HepG2 (cell line): ENCODE results near the gene PYCR2. TPM values are rescaled to one million over a fixed set of nuclear protein-coding genes. Genes with fewer than 3 reads are reported as not detected.

Experiments used
- AKNA ChIP-seq: sonication (generic); formaldehyde crosslinking; IDR thresholded peaks from 2 replicates; pipeline ENCODE4 v1.4.0; 2020; ENCODE audit warnings: missing genetic modification reagents, borderline replicate concordance
- ATF7-NPFF ChIP-seq: sonication (generic); formaldehyde crosslinking; IDR thresholded peaks from 2 replicates; pipeline ENCODE4 v1.8.1; 2023; ENCODE audit warnings: mild to moderate bottlenecking, low read depth, missing genetic modification reagents, moderate library complexity
- CHD4 ChIP-seq: fragments of 200-600 bp; sonication (generic); IDR thresholded peaks from 2 replicates; pipeline ENCODE4 v1.7.0; 2017; ENCODE audit warnings: mild to moderate bottlenecking, low read length, borderline replicate concordance
- FOXA1 ChIP-seq, 2 experiments: fragments of 450-650 bp in 1 of 2; sonication (generic) in 1 of 2; formaldehyde crosslinking in 1 of 2; IDR thresholded peaks; 2 replicates each; pipeline versions ENCODE4 v1.4.0 to v1.6.1; 2016 to 2020; ENCODE audit warnings: missing genetic modification reagents in 1 of 2
- GABPB1 ChIP-seq: IDR thresholded peaks from 2 replicates; pipeline ENCODE4 v1.6.1; 2016; ENCODE audit warnings: mild to moderate bottlenecking, missing genetic modification reagents, moderate library complexity, missing compliant biosample characterization
- HMG20B ChIP-seq: conservative IDR thresholded peaks from 2 replicates; pipeline ENCODE4 v1.6.1; 2016; ENCODE audit warnings: missing genetic modification reagents, missing compliant biosample characterization
- HNRNPH1 ChIP-seq: fragments of 200-400 bp; formaldehyde crosslinking; optimal IDR thresholded peaks from 2 replicates; pipeline ENCODE3; 2017; ENCODE audit warnings: mild to moderate bottlenecking, low read depth, low read length
- HNRNPUL1 ChIP-seq: fragments of 200-400 bp; formaldehyde crosslinking; IDR thresholded peaks from 2 replicates; pipeline ENCODE4 v1.6.1; 2017; ENCODE audit warnings: low read depth, mild to moderate bottlenecking, low read length, moderate library complexity
- MTF2 ChIP-seq: sonication (generic); formaldehyde crosslinking; IDR thresholded peaks from 2 replicates; pipeline ENCODE4 v1.5.0; 2020; ENCODE audit warnings: missing genetic modification reagents, borderline replicate concordance
- MXD1 ChIP-seq: sonication (generic); formaldehyde crosslinking; IDR thresholded peaks from 2 replicates; pipeline ENCODE4 v1.4.0; 2020; ENCODE audit warnings: mild to moderate bottlenecking, missing genetic modification reagents
- NR2F2 ChIP-seq: IDR thresholded peaks from 2 replicates; pipeline ENCODE4 v1.6.1; 2012; ENCODE audit warnings: low read depth, inconsistent platforms, borderline replicate concordance
- TMF1 ChIP-seq: sonication (generic); formaldehyde crosslinking; IDR thresholded peaks from 2 replicates; pipeline ENCODE4 v1.8.1; 2022; ENCODE audit warnings: low read depth, missing genetic modification reagents
- ZBTB7A ChIP-seq: sonication (generic); formaldehyde crosslinking; IDR thresholded peaks from 2 replicates; pipeline ENCODE4 v1.8.0; 2022; ENCODE audit warnings: mild to moderate bottlenecking, missing genetic modification reagents
- ZFP91 ChIP-seq: sonication (generic); formaldehyde crosslinking; IDR thresholded peaks from 2 replicates; pipeline ENCODE4 v1.9.0; 2022; ENCODE audit warnings: missing genetic modification reagents, mild to moderate bottlenecking, borderline replicate concordance
- ZFX ChIP-seq: sonication (generic); formaldehyde crosslinking; IDR thresholded peaks from 2 replicates; pipeline ENCODE4 v1.4.0; 2020; ENCODE audit warnings: mild to moderate bottlenecking, low read depth, missing genetic modification reagents, moderate library complexity
- ZMAT3 ChIP-seq: sonication (generic); formaldehyde crosslinking; conservative IDR thresholded peaks from 2 replicates; pipeline ENCODE4 v1.7.0; 2021; ENCODE audit warnings: missing genetic modification reagents
- ZMYM3 ChIP-seq: sonication (generic); formaldehyde crosslinking; IDR thresholded peaks from 2 replicates; pipeline ENCODE4 v1.5.1; 2020; ENCODE audit warnings: mild to moderate bottlenecking, missing genetic modification reagents
- ZNF383 ChIP-seq: sonication (generic); formaldehyde crosslinking; IDR thresholded peaks from 2 replicates; pipeline ENCODE4 v1.4.0; 2020; ENCODE audit warnings: missing genetic modification reagents, mild to moderate bottlenecking, borderline replicate concordance
- ZNF549 ChIP-seq: sonication (generic); formaldehyde crosslinking; IDR thresholded peaks from 2 replicates; pipeline ENCODE4 v1.5.0; 2020; ENCODE audit warnings: missing genetic modification reagents
- ZNF674 ChIP-seq: sonication (generic); formaldehyde crosslinking; IDR thresholded peaks from 2 replicates; pipeline ENCODE4 v1.5.0; 2020; ENCODE audit warnings: low read depth, mild to moderate bottlenecking, missing genetic modification reagents
- ZNF776 ChIP-seq: sonication (generic); formaldehyde crosslinking; IDR thresholded peaks from 2 replicates; pipeline ENCODE4 v1.4.0; 2020; ENCODE audit warnings: mild to moderate bottlenecking, missing genetic modification reagents
- polyA plus RNA-seq, 8 experiments: library from polyadenylated mRNA; depleted of rRNA in 3 of 8; stranded (reverse) in 7 of 8; unstranded in 1 of 8; fragments of >200 nt; fragmentation: Illumina TruSeq in 4 of 8; extraction: Trizol in 4 of 8; gene quantifications; 2 replicates each; pipeline versions ENCODE4 v1.2.1 to v1.2.3, GENCODE V29; 2011 to 2016; ENCODE audit warnings: low read depth in 4 of 8, missing spikeins in 1 of 8, mixed read lengths in 1 of 8; ENCODE audit not compliant: insufficient read depth in 1 of 8
- total RNA-seq, 5 experiments: library from RNA; depleted of rRNA; stranded (reverse); fragments of >200 nt; fragmentation: Illumina TruSeq; extraction: Trizol; gene quantifications; 2 replicates each; pipeline ENCODE4 v1.2.3, GENCODE V29; 2016; ENCODE audit warnings: low read depth in 1 of 5

Gene PYCR2
- total and polyA plus RNA-seq, 2 of the 13 experiments (the other 11 are each of a cell fraction or from before 2014, with no cell fraction given): 47.2 to 47.8 TPM

- TF ChIP-seq ATF7-NPFF (CRISPR knock-in tag): peak; percentile 57; the same call in 1 of the 2 replicates
- no peak for TF ChIP-seq NR2F2
- TF ChIP-seq ZFP91: peak; percentile 75; the same call in 1 of the 2 replicates
- TF ChIP-seq HMG20B (CRISPR knock-in tag): 0 out of 2 replicates have a peak, but pooled peaks have one; percentile 21
- TF ChIP-seq TMF1 (CRISPR knock-in tag): no peak
- TF ChIP-seq ZNF674 (CRISPR knock-in tag): peak; percentile 16; the same call in 1 of the 2 replicates
- TF ChIP-seq ZNF776 (CRISPR knock-in tag): peak; percentile 8; the same call in 1 of the 2 replicates
- no peak for TF ChIP-seq ZMAT3 (CRISPR knock-in tag)
- peak; percentile 70; the same call in 1 of the 2 replicates for TF ChIP-seq MTF2
- TF ChIP-seq ZMYM3 (CRISPR knock-in tag): no peak; the same call in 1 of the 2 replicates
- TF ChIP-seq ZNF383: no peak
- no peak for TF ChIP-seq HNRNPUL1
- TF ChIP-seq FOXA1 (IDR thresholded peaks at IDR 0.05): no peak
- TF ChIP-seq FOXA1 (CRISPR knock-in tag; IDR thresholded peaks at IDR 0.05): no peak
- peak; percentile 49; the same call in 1 of the 2 replicates for TF ChIP-seq ZBTB7A (CRISPR knock-in tag)
- peak; percentile 75; the same call in 1 of the 2 replicates for TF ChIP-seq ZFX
- TF ChIP-seq CHD4: no peak
- peak; percentile 8; the same call in 1 of the 2 replicates for TF ChIP-seq ZNF549 (CRISPR knock-in tag)
- no peak for TF ChIP-seq AKNA (CRISPR knock-in tag)
- no peak for TF ChIP-seq MXD1 (CRISPR knock-in tag)
- TF ChIP-seq GABPB1 (CRISPR knock-in tag): 0 out of 2 replicates have a peak, but pooled peaks have one; percentile 47
- no peak for TF ChIP-seq HNRNPH1
Measured at GRCh38 chr1:225882694-225883615, 41.1 kb downstream of the PYCR2 start (continued).
